IMR-90 (cell line): ENCODE measurements around the gene ELF5. TPM values are rescaled to one million over a fixed set of nuclear protein-coding genes. Genes with fewer than 3 reads are reported as not detected.

Experiments
- ATAC-seq: fragments of 200-7000 bp; cut with Tn5 transposase; 2 replicates; pipeline ENCODE4 v1.9.1; 2020; ENCODE audit warnings: low read depth, mild to moderate bottlenecking, moderate library complexity
- BruUV-seq: library from RNA; stranded (reverse); fragments of 400-500 nt; replicated peaks from 2 replicates; lab custom pipeline; 2021; lab: Mats Ljungman, UMichigan
- CTCF ChIA-PET: fragments of 300-600 bp; formaldehyde crosslinking; extraction: SDS; loops from one replicate; lab custom pipeline; 2021; ENCODE audit warnings: antibody characterized with exemption; lab: Yijun Ruan, JAX
- POLR2A ChIA-PET: fragments of 300-600 bp; sonication (Branson Sonifier 250); formaldehyde crosslinking; loops from one replicate; lab custom pipeline; 2022; ENCODE audit warnings: antibody characterized with exemption; ENCODE audit not compliant: unreplicated experiment; lab: Charles Lee
- DNase-seq: peaks from one replicate; pipeline ENCODE4 v3.0.0; 2013
- H2AFZ ChIP-seq: replicated peaks from 2 replicates; pipeline ENCODE3; 2013; ENCODE audit warnings: low read length, mild to moderate bottlenecking; ENCODE audit not compliant: poor library complexity
- H2AK5ac ChIP-seq: 2 replicates; pipeline ENCODE4 v1.6.1; 2013; ENCODE audit warnings: low read depth, low read length, inconsistent platforms
- H2AK9ac ChIP-seq: replicated peaks from 2 replicates; pipeline ENCODE3; 2013; ENCODE audit warnings: mild to moderate bottlenecking, low read depth, low read length, moderate library complexity; ENCODE audit not compliant: poor library complexity
- H2BK120ac ChIP-seq: 2 replicates; pipeline ENCODE4 v1.6.1; 2013; ENCODE audit warnings: low read depth, low read length, inconsistent platforms
- H2BK15ac ChIP-seq: 3 replicates; pipeline ENCODE4 v1.6.1; 2013; ENCODE audit warnings: low read depth, low read length, inconsistent platforms
- H2BK20ac ChIP-seq: 2 replicates; pipeline ENCODE4 v1.6.1; 2013; ENCODE audit warnings: low read depth, mild to moderate bottlenecking, inconsistent platforms, low read length, moderate library complexity
- H2BK5ac ChIP-seq: 2 replicates; pipeline ENCODE4 v1.6.1; 2013; ENCODE audit warnings: mild to moderate bottlenecking, low read depth, low read length, inconsistent platforms; ENCODE audit not compliant: poor library complexity, severe bottlenecking
- H3K14ac ChIP-seq: replicated peaks from 2 replicates; pipeline ENCODE4 v1.6.1; 2013; ENCODE audit warnings: low read depth, low read length, inconsistent platforms
- H3K18ac ChIP-seq: 2 replicates; pipeline ENCODE4 v1.6.1; 2013; ENCODE audit warnings: low read depth, low read length, control low read depth
- H3K23ac ChIP-seq: 2 replicates; pipeline ENCODE4 v1.6.1; 2013; ENCODE audit warnings: low read depth, low read length, inconsistent platforms
- H3K27ac ChIP-seq: 2 replicates; pipeline ENCODE4 v1.5.1; 2013; ENCODE audit warnings: mild to moderate bottlenecking, control low read depth, low read length; ENCODE audit not compliant: insufficient read depth
- H3K27me3 ChIP-seq: 2 replicates; pipeline ENCODE4 v1.6.1; 2013; ENCODE audit warnings: low read length; ENCODE audit not compliant: control insufficient read depth, insufficient read depth
- H3K36me3 ChIP-seq: 2 replicates; pipeline ENCODE4 v1.6.1; 2013; ENCODE audit warnings: low read length, mixed read lengths; ENCODE audit not compliant: control insufficient read depth, insufficient read depth
- H3K4ac ChIP-seq: 2 replicates; pipeline ENCODE4 v1.6.1; 2013; ENCODE audit warnings: low read depth, low read length, inconsistent platforms
- H3K4me1 ChIP-seq: 2 replicates; pipeline ENCODE4 v1.6.1; 2013; ENCODE audit warnings: low read length, mixed read lengths; ENCODE audit not compliant: control insufficient read depth, insufficient read depth
- H3K4me2 ChIP-seq: 2 replicates; pipeline ENCODE4 v1.6.1; 2013; ENCODE audit warnings: low read depth, mild to moderate bottlenecking, control low read depth, low read length, moderate library complexity
- H3K4me3 ChIP-seq: 2 replicates; pipeline ENCODE4 v1.5.1; 2013; ENCODE audit warnings: low read depth, mild to moderate bottlenecking, control low read depth, low read length, moderate library complexity; ENCODE audit not compliant: insufficient read depth
- H3K56ac ChIP-seq: 2 replicates; pipeline ENCODE4 v1.6.1; 2013; ENCODE audit warnings: low read length, inconsistent platforms; ENCODE audit not compliant: insufficient read depth; ENCODE audit errors: extremely low read depth
- H3K79me1 ChIP-seq, 2 experiments: 2 replicates each; pipeline ENCODE4 v1.6.1; 2013; ENCODE audit warnings: low read length in 2 of 2, inconsistent platforms in 1 of 2, low read depth in 1 of 2
- H3K9ac ChIP-seq: 2 replicates; pipeline ENCODE4 v1.6.1; 2013; ENCODE audit warnings: low read depth, low read length, control low read depth
- H3K9me1 ChIP-seq: 2 replicates; pipeline ENCODE4 v1.6.1; 2013; ENCODE audit warnings: low read length, inconsistent platforms; ENCODE audit not compliant: insufficient read depth
- H3K9me3 ChIP-seq: 2 replicates; pipeline ENCODE4 v1.6.1; 2013; ENCODE audit warnings: low read length; ENCODE audit not compliant: control insufficient read depth, insufficient read depth
- H4K20me1 ChIP-seq: 2 replicates; pipeline ENCODE4 v1.6.1; 2013; ENCODE audit warnings: low read length, inconsistent platforms; ENCODE audit not compliant: insufficient read depth
- H4K5ac ChIP-seq: 2 replicates; pipeline ENCODE4 v1.6.1; 2013; ENCODE audit warnings: mild to moderate bottlenecking, low read depth, low read length, control low read depth
- H4K8ac ChIP-seq, 2 experiments: 2 replicates each; pipeline ENCODE4 v1.6.1; 2013; ENCODE audit warnings: low read depth in 2 of 2, low read length in 2 of 2, control low read depth in 1 of 2, inconsistent platforms in 1 of 2
- H4K91ac ChIP-seq: 2 replicates; pipeline ENCODE4 v1.6.1; 2013; ENCODE audit warnings: low read depth, low read length, inconsistent platforms; ENCODE audit not compliant: insufficient read depth
- CEBPB ChIP-seq: IDR thresholded peaks from 2 replicates; pipeline ENCODE4 v1.6.1; 2012; ENCODE audit warnings: low read depth, low read length, improper control_type of control experiment
- CHD1 ChIP-seq: IDR thresholded peaks from 2 replicates; pipeline ENCODE4 v1.6.1; 2012; ENCODE audit warnings: low read depth, low read length, improper control_type of control experiment
- MAFK ChIP-seq: IDR thresholded peaks from 2 replicates; pipeline ENCODE4 v1.6.1; 2012; ENCODE audit warnings: low read depth, low read length, improper control_type of control experiment
- POLR2A ChIP-seq: IDR thresholded peaks from 2 replicates; pipeline ENCODE4 v1.6.1; 2012; ENCODE audit warnings: mild to moderate bottlenecking, low read depth, low read length
- RAD21 ChIP-seq: IDR thresholded peaks from 2 replicates; pipeline ENCODE4 v1.6.1; 2012; ENCODE audit warnings: low read length, improper control_type of control experiment
- SMC3 ChIP-seq: fragments of 150-350 bp; IDR thresholded peaks from 2 replicates; pipeline ENCODE4 v1.6.1; 2016; ENCODE audit warnings: low read depth, mild to moderate bottlenecking, antibody characterized with exemption, low read length, moderate library complexity
- WGBS, 2 experiments: methylation state at CpG; one replicate each; pipeline versions ENCODE4 v1.1.5 to v1.1.7; 2013; ENCODE audit warnings: missing lambda C conversion rate in 2 of 2; ENCODE audit not compliant: insufficient read length in 1 of 2; ENCODE audit errors: extremely low coverage in 2 of 2; 5-methylcytosine and 5-hydroxymethylcytosine counted together
- dilution Hi-C: fragments of 300-500 bp; cut with HindIII; formaldehyde crosslinking; loops from one replicate; pipeline ENCODE4 v1.14.3; 2018; ENCODE audit warnings: low sequenced_read_pairs; ENCODE audit not compliant: unreplicated experiment
- in situ Hi-C: fragments of 300-500 bp; cut with MboI; formaldehyde crosslinking; loops from 3 replicates; pipeline ENCODE4 v1.14.3; 2019; ENCODE audit warnings: low sequenced_read_pairs, inconsistent platforms, mixed read lengths
- intact Hi-C: fragments of 100-400 bp; cut with micrococcal nuclease; formaldehyde crosslinking; loops from 2 replicates; pipeline ENCODE4 v1.10.0; 2022
- polyA plus RNA-seq, 3 experiments: library from polyadenylated mRNA; depleted of rRNA; stranded (reverse); fragments of >200 nt; gene quantifications; 2 replicates each; pipeline ENCODE4 v1.2.3, GENCODE V29; 2012; ENCODE audit warnings: low replicate concordance in 1 of 3
- total RNA-seq: library from RNA; depleted of rRNA; stranded (reverse); fragments of >200 nt; gene quantifications from 2 replicates; pipeline ENCODE4 v1.2.3, GENCODE V29; 2012

Gene ELF5
- total and polyA plus RNA-seq, 2 of the 4 experiments (the other 2 are of a cell fraction) = not detected

GRCh38 chr11:34529643-34530042 lies 16.0 kb upstream of the ELF5 start:
- ATAC-seq (no peak), DNase-seq (no peak)
- no peak overlapping the region for H2AK9ac ChIP-seq
- H3K14ac ChIP-seq = no peak overlapping the region
- in situ Hi-C loops (no loop called here), intact Hi-C loops (no loop called here), dilution Hi-C loops (no loop called here)
- H3K4me2 ChIP-seq = no peak overlapping the region
- H3K4me1 ChIP-seq = no peaks in the 10 kb centered on the region
- H4K8ac ChIP-seq = no peak overlapping the region
- no peak overlapping the region for H3K27ac ChIP-seq
- H2BK120ac ChIP-seq = no peak overlapping the region
- no peak overlapping the region for H2BK20ac ChIP-seq
- H2BK15ac ChIP-seq = no peak overlapping the region
- no peak for TF ChIP-seq CEBPB
- no peak for TF ChIP-seq CHD1
- no peak for TF ChIP-seq POLR2A
- TF ChIP-seq SMC3 = no peak
- TF ChIP-seq MAFK = no peak
- TF ChIP-seq RAD21 = no peak
- H3K79me1 ChIP-seq = no peaks in the 10 kb centered on the region
- no peak overlapping the region for H2AFZ ChIP-seq
- no peaks in the 10 kb centered on the region for H4K20me1 ChIP-seq
- no peak overlapping the region for H3K56ac ChIP-seq
- no peaks in the 10 kb centered on the region for H3K36me3 ChIP-seq
- no CpG with 5 or more reads among the region's 1 CpG for WGBS, 2 experiments
- ChIA-PET CTCF (no interaction called here), POLR2A (no interaction called here)
- H3K23ac ChIP-seq = no peak overlapping the region
- H3K4ac ChIP-seq = no peak overlapping the region
- H3K18ac ChIP-seq = no peak overlapping the region
- H3K9ac ChIP-seq = no peak overlapping the region
- H3K9me3 ChIP-seq = peaks cover 2% of the 10 kb centered on the region
- H3K4me3 ChIP-seq = no peak overlapping the region
- H4K5ac ChIP-seq = no peak overlapping the region
- H3K9me1 ChIP-seq = no peaks in the 10 kb centered on the region
- no TSS peak for BruUV-seq
- no peak overlapping the region for H2AK5ac ChIP-seq
- H3K27me3 ChIP-seq = peaks cover 36% of the 10 kb centered on the region
- no peak overlapping the region for H4K91ac ChIP-seq
- no peak overlapping the region for H2BK5ac ChIP-seq
